Effector memory CD8-positive, alpha-beta T cell (primary cell): ENCODE data around the gene TMSB15B.
"Not testable (repeated sequence)": the region's sequence is repeated elsewhere in the genome, so short reads cannot be mapped to it uniquely, and the experiment has no call there.

Experiments used
- ATAC-seq: fragments of 150-1000 bp; cut with Tn5 transposase; replicated peaks from 2 replicates; pipeline ENCODE4 v1.10.0; 2021; ENCODE audit warnings: mild to moderate bottlenecking, moderate library complexity
- DNase-seq, 3 experiments: peaks; one replicate each; pipeline ENCODE4 v3.0.0; 2021
- H3K27ac Mint-ChIP-seq, 2 donors: one replicate each; pipeline ENCODE4 v1.8.0; 2022; ENCODE audit warnings: mild to moderate bottlenecking in 2 of 2, mixed read lengths in 2 of 2, moderate library complexity in 2 of 2
- H3K27me3 Mint-ChIP-seq, 2 donors: one replicate each; pipeline ENCODE4 v1.8.0; 2022; ENCODE audit warnings: mixed read lengths in 2 of 2
- H3K36me3 Mint-ChIP-seq: one replicate; pipeline ENCODE4 v1.8.0; 2022; ENCODE audit warnings: mild to moderate bottlenecking, moderate library complexity, mixed read lengths; ENCODE audit not compliant: insufficient read depth
- H3K4me1 Mint-ChIP-seq, 2 donors: one replicate each; pipeline ENCODE4 v1.8.0; 2022; ENCODE audit warnings: low read depth in 2 of 2, mixed read lengths in 2 of 2
- H3K4me3 Mint-ChIP-seq, 2 donors: one replicate each; pipeline ENCODE4 v1.8.0; 2022; ENCODE audit warnings: mild to moderate bottlenecking in 2 of 2, mixed read lengths in 2 of 2, moderate library complexity in 2 of 2
- H3K9me3 Mint-ChIP-seq, 2 donors: one replicate each; pipeline ENCODE4 v1.8.0; 2022; ENCODE audit warnings: mixed read lengths in 2 of 2

Gene TMSB15B

GRCh38 chrX:103954259-103954658 is 8.2 kb upstream of the TMSB15B start:
- Mint-ChIP-seq H3K27me3 (no peaks in the 10 kb centered on the region), H3K36me3 (no peaks in the 10 kb centered on the region), H3K27ac (no peak overlapping the region), H3K9me3 (no peaks in the 10 kb centered on the region), H3K4me1 (no peaks in the 10 kb centered on the region), H3K4me3 (no peak overlapping the region)
- no peak for DNase-seq
- no peak for ATAC-seq

GRCh38 chrX:103960599-103960998 is 1.8 kb upstream of the TMSB15B start:
- ATAC-seq, H3K9me3 Mint-ChIP-seq, H3K4me1 Mint-ChIP-seq, DNase-seq, H3K36me3 Mint-ChIP-seq, H3K27me3 Mint-ChIP-seq, H3K4me3 Mint-ChIP-seq, H3K27ac Mint-ChIP-seq: not testable (repeated sequence)

- not testable (repeated sequence) for ATAC-seq, H3K4me1 Mint-ChIP-seq, H3K36me3 Mint-ChIP-seq, H3K27ac Mint-ChIP-seq, H3K27me3 Mint-ChIP-seq, DNase-seq, H3K4me3 Mint-ChIP-seq, H3K9me3 Mint-ChIP-seq
Observed at GRCh38 chrX:103983508-103983907, 21.1 kb downstream of the TMSB15B start.

- Mint-ChIP-seq H3K27ac (no peak overlapping the region), H3K4me3 (no peak overlapping the region), H3K4me1 (no peaks in the 10 kb centered on the region), H3K27me3 (peaks cover 0 to 15% of the 10 kb centered on the region in 2 donors), H3K9me3 (no peaks in the 10 kb centered on the region), H3K36me3 (no peaks in the 10 kb centered on the region)
- ATAC-seq: no peak
- DNase-seq: no peak
Observed at GRCh38 chrX:103999234-103999633, 36.8 kb downstream of the TMSB15B start.

GRCh38 chrX:104008831-104009230 is 46.4 kb downstream of the TMSB15B start:
- peaks cover 6 to 31% of the 10 kb centered on the region in 2 donors for H3K27me3 Mint-ChIP-seq
- no peak overlapping the region for H3K4me3 Mint-ChIP-seq
- H3K36me3 Mint-ChIP-seq: no peaks in the 10 kb centered on the region
- H3K4me1 Mint-ChIP-seq: no peaks in the 10 kb centered on the region
- ATAC-seq (no peak), DNase-seq (no peak)
- H3K27ac Mint-ChIP-seq: no peak overlapping the region
- no peaks in the 10 kb centered on the region for H3K9me3 Mint-ChIP-seq

GRCh38 chrX:104013158-104013557 is 50.7 kb downstream of the TMSB15B start:
- H3K4me1 Mint-ChIP-seq: no peaks in the 10 kb centered on the region
- H3K4me3 Mint-ChIP-seq: no peak overlapping the region
- H3K36me3 Mint-ChIP-seq: no peaks in the 10 kb centered on the region
- no peaks in the 10 kb centered on the region for H3K9me3 Mint-ChIP-seq
- ATAC-seq: no peak
- peaks cover 15 to 20% of the 10 kb centered on the region in 2 donors for H3K27me3 Mint-ChIP-seq
- DNase-seq: no peak
- no peak overlapping the region for H3K27ac Mint-ChIP-seq

- H3K27ac Mint-ChIP-seq: no peak within 1 kb of the TSS
- no peak for ATAC-seq
- no peaks in the 10 kb centered on the region for H3K9me3 Mint-ChIP-seq
Observed at GRCh38 chrX:104013606-104014005, 51.2 kb downstream of the TMSB15B start, which contains the start of gene H2BW1. Gene H2BW1 (minus strand): TSS chrX:104013708. CDS start chrX:104013576, 132 bp downstream.

GRCh38 chrX:104015576-104015975 is 53.1 kb downstream of the TMSB15B start:
- not testable (repeated sequence) for H3K9me3 Mint-ChIP-seq, H3K4me1 Mint-ChIP-seq, H3K27ac Mint-ChIP-seq, ATAC-seq, H3K4me3 Mint-ChIP-seq, H3K36me3 Mint-ChIP-seq, DNase-seq
- H3K27me3 Mint-ChIP-seq: peaks cover 17 to 28% of the 10 kb centered on the region in 2 donors

More at GRCh38 chrX:104013606-104014005, 51.2 kb downstream of the TMSB15B start, which contains the start of gene H2BW1:
- H3K4me3 Mint-ChIP-seq: no peak within 1 kb of the TSS
- peaks cover 19 to 20% of the 10 kb centered on the region in 2 donors for H3K27me3 Mint-ChIP-seq
- DNase-seq: no peak
- no peaks in the 10 kb centered on the region for H3K4me1 Mint-ChIP-seq
- H3K36me3 Mint-ChIP-seq: no peaks in the 10 kb centered on the region
